ENCODE measurements around the gene BCL7A.

- TF ChIP-seq, protein P1, sequence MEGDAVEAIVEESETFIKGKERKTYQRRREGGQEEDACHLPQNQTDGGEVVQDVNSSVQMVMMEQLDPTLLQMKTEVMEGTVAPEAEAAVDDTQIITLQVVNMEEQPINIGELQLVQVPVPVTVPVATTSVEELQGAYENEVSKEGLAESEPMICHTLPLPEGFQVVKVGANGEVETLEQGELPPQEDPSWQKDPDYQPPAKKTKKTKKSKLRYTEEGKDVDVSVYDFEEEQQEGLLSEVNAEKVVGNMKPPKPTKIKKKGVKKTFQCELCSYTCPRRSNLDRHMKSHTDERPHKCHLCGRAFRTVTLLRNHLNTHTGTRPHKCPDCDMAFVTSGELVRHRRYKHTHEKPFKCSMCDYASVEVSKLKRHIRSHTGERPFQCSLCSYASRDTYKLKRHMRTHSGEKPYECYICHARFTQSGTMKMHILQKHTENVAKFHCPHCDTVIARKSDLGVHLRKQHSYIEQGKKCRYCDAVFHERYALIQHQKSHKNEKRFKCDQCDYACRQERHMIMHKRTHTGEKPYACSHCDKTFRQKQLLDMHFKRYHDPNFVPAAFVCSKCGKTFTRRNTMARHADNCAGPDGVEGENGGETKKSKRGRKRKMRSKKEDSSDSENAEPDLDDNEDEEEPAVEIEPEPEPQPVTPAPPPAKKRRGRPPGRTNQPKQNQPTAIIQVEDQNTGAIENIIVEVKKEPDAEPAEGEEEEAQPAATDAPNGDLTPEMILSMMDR (IDR thresholded peaks at IDR 0.05), result no peak
- no peak for TF ChIP-seq POLR2A (IDR thresholded peaks at IDR 0.05)
Measured at GRCh38 chr12:122051231-122051876, 29.7 kb downstream of the BCL7A start.

Data from right lobe of liver (tissue), 4 donors.